GM10266 (cell line): ENCODE results near the gene SLC25A48.

Experiments used
- DNase-seq: peaks from one replicate; pipeline ENCODE4 v3.0.0; 2012; ENCODE audit errors: extremely low spot score
- TF ChIP-seq, protein P1 (sequence below): IDR thresholded peaks from 2 replicates; pipeline ENCODE4 v1.5.1; 2012; ENCODE audit warnings: mild to moderate bottlenecking, low read depth; ENCODE audit not compliant: control insufficient read depth, insufficient read depth; ENCODE audit errors: missing control alignments

SLC25A48 gene, protein sequence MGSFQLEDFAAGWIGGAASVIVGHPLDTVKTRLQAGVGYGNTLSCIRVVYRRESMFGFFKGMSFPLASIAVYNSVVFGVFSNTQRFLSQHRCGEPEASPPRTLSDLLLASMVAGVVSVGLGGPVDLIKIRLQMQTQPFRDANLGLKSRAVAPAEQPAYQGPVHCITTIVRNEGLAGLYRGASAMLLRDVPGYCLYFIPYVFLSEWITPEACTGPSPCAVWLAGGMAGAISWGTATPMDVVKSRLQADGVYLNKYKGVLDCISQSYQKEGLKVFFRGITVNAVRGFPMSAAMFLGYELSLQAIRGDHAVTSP

DNA sequence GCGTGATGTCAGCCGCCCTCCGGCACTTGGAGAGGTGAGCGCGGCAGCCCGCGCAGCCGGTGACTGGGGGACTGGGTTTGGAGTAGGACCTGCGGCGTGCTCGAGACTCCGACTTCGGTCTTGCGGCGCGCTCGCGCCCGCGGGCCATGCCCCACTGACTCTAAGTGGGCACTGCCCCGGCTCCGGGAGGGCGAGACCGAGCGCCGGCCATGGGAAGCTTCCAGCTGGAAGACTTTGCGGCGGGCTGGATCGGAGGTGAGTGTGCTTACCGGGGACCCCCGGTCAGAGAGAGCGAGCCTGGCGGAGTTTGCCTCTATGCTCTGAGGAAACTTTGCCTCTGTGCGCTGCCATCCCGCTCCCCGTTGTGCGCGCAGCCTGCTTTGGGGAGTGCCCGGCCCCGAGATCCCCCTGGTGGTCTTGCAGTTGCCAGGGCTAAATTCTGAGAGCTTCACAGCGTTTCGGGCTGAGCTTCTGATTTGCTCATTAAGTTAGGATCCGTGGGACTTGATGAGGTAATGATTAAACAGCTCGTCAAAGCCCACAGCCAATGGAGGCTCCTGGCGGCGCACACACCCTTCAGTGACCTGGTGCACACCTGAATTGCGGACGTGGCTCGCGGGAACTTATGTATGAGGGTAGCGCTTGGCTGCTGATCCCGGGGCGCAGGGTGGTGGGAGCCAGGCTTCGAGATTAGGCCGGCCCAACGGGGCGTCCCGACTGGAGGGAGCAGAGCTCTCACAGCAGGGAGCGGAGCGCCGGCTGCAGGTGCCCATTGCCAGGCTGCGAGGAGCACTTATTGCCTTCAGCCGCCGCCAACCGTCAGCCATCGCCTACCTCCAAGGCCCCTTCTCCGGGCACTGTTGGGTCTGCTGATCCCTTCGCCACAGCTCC is at the start of gene SLC25A48:
Gene SLC25A48 (plus strand): TSS at position 25 of the 891 bp plus-strand sequence. CDS start 185 bp downstream, at position 210.
- TF ChIP-seq, protein P1, sequence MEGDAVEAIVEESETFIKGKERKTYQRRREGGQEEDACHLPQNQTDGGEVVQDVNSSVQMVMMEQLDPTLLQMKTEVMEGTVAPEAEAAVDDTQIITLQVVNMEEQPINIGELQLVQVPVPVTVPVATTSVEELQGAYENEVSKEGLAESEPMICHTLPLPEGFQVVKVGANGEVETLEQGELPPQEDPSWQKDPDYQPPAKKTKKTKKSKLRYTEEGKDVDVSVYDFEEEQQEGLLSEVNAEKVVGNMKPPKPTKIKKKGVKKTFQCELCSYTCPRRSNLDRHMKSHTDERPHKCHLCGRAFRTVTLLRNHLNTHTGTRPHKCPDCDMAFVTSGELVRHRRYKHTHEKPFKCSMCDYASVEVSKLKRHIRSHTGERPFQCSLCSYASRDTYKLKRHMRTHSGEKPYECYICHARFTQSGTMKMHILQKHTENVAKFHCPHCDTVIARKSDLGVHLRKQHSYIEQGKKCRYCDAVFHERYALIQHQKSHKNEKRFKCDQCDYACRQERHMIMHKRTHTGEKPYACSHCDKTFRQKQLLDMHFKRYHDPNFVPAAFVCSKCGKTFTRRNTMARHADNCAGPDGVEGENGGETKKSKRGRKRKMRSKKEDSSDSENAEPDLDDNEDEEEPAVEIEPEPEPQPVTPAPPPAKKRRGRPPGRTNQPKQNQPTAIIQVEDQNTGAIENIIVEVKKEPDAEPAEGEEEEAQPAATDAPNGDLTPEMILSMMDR: no peak
- no peak for DNase-seq

DNA sequence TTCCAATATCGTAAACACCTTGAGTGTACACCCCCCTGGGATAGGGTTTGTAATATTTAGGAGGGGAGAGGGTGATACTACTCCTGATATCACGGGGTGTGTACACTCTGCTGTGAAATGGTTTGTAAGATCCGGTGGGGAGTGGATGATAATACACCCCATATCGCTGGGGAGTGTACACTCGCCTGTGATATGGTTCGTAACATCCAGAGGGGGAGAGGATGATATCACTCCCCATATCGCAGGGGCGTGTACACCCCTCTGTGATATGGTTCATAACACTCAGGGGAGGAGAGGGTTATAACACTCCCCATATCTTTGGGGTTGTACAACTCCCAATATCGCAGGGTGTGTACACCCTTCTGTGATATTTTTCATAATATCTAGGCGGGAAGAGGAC is 33.8 kb upstream of the SLC25A48 start:
- no peak for DNase-seq
- TF ChIP-seq, protein P1: no peak

DNA sequence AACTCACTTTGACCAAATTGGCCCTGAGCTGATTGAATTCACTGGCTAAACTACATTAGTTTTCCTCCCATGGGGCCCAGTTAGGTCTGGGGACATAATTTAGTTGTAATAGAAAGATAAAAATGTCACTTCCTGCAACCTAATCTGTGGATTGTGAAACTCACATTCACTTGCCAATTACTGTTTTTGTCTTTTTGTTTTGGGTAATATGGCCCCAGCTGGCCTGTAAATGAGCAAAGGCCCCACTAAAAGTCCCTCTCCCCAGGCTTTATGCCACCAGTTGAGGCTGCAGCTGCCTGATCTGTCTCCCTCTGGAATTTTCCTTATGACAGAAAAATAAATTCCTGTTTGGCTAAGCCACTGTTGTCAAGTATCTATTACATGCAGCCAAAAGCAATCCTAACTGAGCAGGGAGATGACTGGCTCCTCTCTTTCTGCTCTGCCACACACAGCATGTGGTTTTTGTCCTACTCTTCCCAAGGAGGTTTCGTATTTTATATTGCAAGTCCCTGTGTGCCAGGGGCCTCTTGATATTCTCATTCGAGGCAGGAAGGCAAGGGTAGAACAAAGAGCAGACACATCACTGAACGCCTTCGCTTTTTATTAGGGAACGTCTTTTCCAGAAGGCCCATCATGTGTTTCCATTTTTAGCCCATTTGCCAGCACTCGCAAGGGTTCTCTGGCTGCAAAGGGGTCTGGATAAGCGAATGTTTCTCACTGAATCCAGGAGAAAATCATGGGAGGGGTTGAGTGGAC is 24.1 kb upstream of the SLC25A48 start:
- TF ChIP-seq, protein P1: no peak
- no peak for DNase-seq

DNA sequence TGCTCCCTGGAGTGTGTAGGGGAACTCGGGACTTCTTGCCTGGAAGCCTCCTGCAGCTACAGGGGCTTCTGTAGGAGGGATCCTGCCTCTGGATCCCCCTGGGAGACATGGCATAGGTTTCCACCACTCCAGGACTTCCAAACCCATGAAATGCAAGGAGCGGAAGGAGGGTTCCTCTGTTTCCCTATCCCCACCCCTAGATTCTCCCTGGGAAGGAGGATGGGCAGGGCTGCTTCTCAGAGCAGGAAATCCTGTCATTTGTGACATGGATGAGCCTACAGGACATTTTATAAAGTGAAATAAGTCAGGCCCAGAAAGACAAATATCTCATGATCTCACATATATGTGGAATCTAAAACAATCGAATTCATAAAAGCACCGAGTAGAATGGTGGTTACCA is 23.5 kb upstream of the SLC25A48 start:
- no peak for DNase-seq
- TF ChIP-seq, protein P1: no peak

DNA sequence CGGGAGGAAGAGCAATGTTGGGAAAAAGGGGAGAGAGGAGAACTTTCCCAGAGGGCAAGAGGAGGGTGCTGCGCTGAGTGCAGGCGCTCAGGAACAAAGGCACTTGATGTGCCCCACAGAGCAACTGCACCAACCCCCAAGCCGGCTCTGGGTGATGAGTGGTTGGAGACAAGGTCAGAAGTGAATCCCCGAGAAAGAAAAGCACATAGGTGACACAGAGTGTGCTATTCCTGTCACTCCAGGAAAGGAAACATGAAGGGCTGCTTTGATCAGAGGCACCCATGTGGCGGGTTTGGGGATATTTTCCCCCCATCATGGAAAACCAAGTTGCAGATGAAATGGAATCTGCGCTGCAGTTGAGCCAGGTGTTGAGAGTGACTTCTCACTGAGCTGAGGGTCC is 20.7 kb upstream of the SLC25A48 start:
- TF ChIP-seq, protein P1: no peak
- no peak for DNase-seq

DNA sequence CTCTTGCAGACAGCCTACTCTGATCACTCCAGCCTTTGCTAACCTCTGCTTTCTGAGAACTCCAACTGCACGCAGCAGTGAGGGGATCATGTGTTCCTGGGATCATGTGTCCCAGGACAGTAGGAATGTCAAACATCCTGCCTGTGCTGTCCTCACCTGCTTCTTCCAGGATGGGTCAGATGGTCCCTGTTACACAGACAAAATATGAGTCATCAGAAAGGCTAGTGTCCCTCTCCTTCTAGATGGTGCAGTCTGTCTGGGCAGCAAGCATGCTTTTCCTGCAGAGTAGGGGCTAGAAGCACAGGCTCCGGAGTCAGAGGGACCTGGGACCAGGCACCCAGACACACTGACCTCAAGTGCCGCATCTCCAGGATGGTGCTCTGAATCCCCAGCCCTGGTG is 20.1 kb upstream of the SLC25A48 start:
- no peak for DNase-seq
- TF ChIP-seq, protein P1: no peak
